ENCODE results near the gene SCN7A. TPM values are rescaled to one million over a fixed set of nuclear protein-coding genes. Genes with fewer than 3 reads are reported as not detected.
A peak's percentile ranks its signal among the peaks of the same experiment; 100 is the strongest.

The SCN7A gene
- polyA plus RNA-seq, 1 donor from 2014 or later = not detected

DNA sequence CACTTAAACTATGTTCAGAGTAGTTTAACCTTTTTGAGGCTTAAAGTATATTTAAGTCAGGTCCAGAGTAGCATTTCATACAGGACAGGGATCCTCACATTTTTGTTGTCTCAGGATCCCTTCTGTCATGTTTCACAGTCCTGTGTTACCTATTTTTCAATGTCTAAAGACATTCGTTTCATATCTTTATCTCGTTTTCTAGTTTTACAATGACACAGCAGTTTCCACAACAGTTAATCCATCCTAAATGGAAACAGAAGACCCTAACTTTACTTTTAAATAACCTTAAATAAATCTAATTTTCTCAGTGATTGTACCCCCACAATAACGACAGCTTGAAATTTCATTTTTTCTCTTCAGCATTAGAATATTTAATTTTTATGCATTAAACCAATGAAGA lies 101.0 kb downstream of the SCN7A start:
- Mint-ChIP-seq H3K27ac (no peak overlapping the region), H3K4me1 (no peaks in the 10 kb centered on the region), H3K4me3 (no peak overlapping the region), H3K36me3 (no peaks in the 10 kb centered on the region), H3K27me3 (no peaks in the 10 kb centered on the region), H3K9me3 (peaks cover 0 to 2% (median 0%) of the 10 kb centered on the region in 3 donors)

DNA sequence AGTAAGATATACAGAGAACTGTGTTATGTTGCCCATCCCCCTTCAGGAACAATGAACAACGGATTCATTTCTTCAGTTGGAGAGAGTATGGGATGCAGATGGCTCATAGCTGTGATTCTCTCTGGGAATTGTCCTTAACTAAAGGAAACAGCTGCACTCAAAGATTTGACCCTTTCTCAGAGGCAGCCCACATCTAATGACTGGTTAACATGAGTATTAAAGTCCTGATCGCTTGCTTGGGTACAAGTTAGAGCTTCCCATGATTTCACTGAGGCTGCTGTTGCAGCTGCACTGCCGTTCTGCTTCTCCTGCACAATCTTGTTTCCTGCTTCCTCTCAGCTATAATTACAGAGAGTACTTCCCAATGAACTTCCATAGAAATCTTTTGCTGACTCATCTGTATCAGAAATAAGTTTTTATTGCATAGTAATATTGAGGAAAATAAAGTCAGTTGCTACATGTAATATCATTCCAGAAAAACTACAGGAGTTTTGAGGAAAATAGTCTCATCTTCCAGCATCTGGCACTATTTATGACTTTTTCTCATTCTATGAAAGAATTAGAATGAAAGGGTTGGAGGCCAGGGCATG lies 105.5 kb downstream of the SCN7A start:
- H3K27ac Mint-ChIP-seq = no peak overlapping the region
- H3K4me1 Mint-ChIP-seq = no peaks in the 10 kb centered on the region
- no peaks in the 10 kb centered on the region for H3K27me3 Mint-ChIP-seq
- H3K4me3 Mint-ChIP-seq = no peak overlapping the region
- H3K9me3 Mint-ChIP-seq = peaks cover 0 to 3% (median 0%) of the 10 kb centered on the region in 3 donors
- H3K36me3 Mint-ChIP-seq = no peaks in the 10 kb centered on the region

DNA sequence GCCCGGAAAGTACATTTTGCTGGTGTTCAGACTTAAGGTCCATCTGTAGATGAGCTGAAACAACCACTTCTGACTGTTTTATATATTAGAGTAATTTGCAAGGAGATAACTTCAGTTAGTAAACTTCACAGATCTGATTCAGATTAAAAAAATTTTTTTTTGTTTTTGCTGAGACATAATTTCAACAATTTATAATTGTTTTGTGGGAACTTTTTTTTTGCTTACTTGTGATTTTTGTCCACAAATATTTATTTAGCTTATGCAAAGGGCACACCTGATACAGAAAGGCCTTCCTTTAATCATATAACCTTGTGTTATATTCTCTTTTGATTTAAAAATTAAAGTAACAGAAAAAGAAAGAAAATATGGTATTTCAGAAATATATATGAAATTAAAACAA lies 108.7 kb downstream of the SCN7A start:
- Mint-ChIP-seq H3K9me3 (peaks cover 0 to 3% (median 0%) of the 10 kb centered on the region in 3 donors), H3K27ac (no peak overlapping the region), H3K27me3 (no peaks in the 10 kb centered on the region), H3K4me1 (no peaks in the 10 kb centered on the region), H3K4me3 (no peak overlapping the region), H3K36me3 (no peaks in the 10 kb centered on the region)

DNA sequence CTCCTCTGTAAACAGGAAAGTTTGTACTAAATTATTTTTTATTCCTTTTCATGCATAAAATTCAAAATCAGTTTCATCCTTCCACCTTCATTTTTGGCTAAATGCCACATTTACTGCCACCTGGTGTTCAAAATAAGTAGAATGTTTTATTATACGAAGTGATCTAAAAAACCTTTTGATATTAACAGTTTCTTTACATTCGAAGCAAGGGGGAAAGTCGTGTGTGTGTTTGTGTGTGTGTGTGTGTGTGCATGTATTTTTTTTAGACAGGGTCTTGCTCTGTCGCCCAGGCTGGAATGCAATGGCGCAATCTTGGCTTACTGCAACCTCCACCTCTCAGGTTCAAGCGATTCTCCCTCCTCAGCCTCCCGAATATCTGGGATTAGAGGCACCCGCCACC lies 109.3 kb downstream of the SCN7A start:
- no peaks in the 10 kb centered on the region for H3K36me3 Mint-ChIP-seq
- H3K4me3 Mint-ChIP-seq = no peak overlapping the region
- H3K4me1 Mint-ChIP-seq = no peaks in the 10 kb centered on the region
- H3K27ac Mint-ChIP-seq = no peak overlapping the region
- no peaks in the 10 kb centered on the region for H3K27me3 Mint-ChIP-seq
- peaks cover 0 to 3% (median 0%) of the 10 kb centered on the region in 3 donors for H3K9me3 Mint-ChIP-seq

DNA sequence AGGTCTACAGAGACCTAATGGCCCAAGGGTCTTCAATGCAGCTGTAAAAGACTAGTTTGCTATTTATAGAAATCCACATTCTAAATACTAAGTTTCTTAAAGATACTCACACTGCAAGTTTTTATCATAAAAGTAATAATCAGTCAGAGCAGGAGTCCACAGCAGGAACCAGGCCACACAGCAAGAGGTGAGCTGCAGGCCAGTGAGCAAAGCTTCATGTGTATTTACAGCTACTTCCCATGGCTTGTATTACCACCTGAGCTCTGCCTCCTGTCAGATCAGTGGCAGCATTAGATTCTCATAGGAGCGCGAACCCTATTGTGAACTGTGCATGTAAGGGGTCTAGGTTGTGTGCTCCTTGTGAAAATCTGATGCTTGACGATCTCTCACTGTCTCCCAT lies 111.6 kb downstream of the SCN7A start:
- Mint-ChIP-seq H3K4me1 (no peaks in the 10 kb centered on the region), H3K36me3 (no peaks in the 10 kb centered on the region), H3K27me3 (no peaks in the 10 kb centered on the region), H3K4me3 (no peak overlapping the region), H3K27ac (peak overlapping the region in 1 of 3 donors; percentile 38), H3K9me3 (peaks cover 0 to 1% (median 0%) of the 10 kb centered on the region in 3 donors)

DNA sequence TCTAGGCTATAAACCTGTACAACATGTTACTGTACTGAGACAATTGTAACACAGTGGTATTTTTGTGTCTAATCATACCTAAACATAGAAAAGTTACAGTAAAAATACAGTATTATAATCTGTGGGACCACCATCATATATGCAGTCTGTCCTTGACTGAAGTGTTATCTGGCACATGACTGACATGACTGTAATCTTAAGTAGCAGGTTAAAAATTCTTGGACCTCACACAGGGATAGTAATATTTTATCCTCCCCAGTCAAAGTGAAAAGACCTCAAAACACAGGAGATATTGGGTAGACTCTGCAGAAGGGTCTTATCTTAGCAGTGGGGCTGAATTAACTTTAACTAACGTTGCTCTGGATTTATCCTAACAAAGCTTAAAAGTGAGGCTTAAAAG lies 113.4 kb downstream of the SCN7A start:
- Mint-ChIP-seq H3K4me3 (no peak overlapping the region), H3K27ac (no peak overlapping the region), H3K27me3 (peaks cover 4% of the 10 kb centered on the region), H3K4me1 (no peaks in the 10 kb centered on the region), H3K36me3 (no peaks in the 10 kb centered on the region), H3K9me3 (no peaks in the 10 kb centered on the region)

DNA sequence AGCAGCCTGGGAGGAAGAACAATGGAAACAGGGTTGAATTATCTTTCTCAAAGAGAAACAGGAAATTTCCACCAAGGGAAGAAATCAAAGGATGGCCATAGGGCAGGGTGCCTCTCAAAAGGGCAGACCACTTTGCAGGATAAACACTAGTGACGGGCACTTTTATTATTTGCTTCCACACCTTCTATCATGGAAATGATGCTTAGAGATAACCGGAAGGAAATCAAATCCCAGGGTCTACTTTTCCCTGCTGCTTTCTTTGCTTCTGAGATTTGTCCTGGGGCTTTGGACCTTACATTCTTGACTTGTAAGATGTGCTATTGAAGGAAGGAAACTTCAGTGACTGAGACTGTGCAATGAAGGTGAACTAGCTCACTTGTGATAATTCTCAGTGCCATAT lies 117.2 kb downstream of the SCN7A start:
- peaks cover 14% of the 10 kb centered on the region for H3K27me3 Mint-ChIP-seq
- peaks cover 5 to 6% (median 6%) of the 10 kb centered on the region in 3 donors for H3K4me1 Mint-ChIP-seq
- no peak overlapping the region for H3K27ac Mint-ChIP-seq

DNA sequence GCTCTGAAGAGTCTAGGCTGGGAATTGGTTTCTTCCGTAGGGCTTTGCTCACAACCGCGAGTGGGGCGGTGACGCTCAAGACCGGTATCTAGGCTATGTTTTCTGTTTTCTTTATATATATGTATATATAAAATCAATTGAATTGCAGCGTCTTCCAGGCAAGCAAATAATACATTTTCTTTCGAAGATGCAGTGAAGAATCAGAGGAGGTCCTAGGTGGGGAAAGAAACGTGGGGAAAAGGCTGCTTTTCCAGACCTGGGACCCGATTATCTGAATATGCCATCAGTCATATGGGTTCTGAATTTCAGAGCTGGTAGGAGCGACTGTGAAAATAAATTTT lies 117.6 kb downstream of the SCN7A start:
- peak overlapping the region in 1 of 4 donors; percentile 81 for H3K4me3 Mint-ChIP-seq
- peaks cover 5 to 6% (median 6%) of the 10 kb centered on the region in 3 donors for H3K4me1 Mint-ChIP-seq
- H3K27ac Mint-ChIP-seq = no peak overlapping the region
- no peaks in the 10 kb centered on the region for H3K36me3 Mint-ChIP-seq
- peaks cover 14% of the 10 kb centered on the region for H3K27me3 Mint-ChIP-seq
- no peaks in the 10 kb centered on the region for H3K9me3 Mint-ChIP-seq

More for the DNA sequence above, 117.2 kb downstream of the SCN7A start:
- Mint-ChIP-seq H3K4me3 (no peak overlapping the region), H3K9me3 (no peaks in the 10 kb centered on the region), H3K36me3 (no peaks in the 10 kb centered on the region)

DNA sequence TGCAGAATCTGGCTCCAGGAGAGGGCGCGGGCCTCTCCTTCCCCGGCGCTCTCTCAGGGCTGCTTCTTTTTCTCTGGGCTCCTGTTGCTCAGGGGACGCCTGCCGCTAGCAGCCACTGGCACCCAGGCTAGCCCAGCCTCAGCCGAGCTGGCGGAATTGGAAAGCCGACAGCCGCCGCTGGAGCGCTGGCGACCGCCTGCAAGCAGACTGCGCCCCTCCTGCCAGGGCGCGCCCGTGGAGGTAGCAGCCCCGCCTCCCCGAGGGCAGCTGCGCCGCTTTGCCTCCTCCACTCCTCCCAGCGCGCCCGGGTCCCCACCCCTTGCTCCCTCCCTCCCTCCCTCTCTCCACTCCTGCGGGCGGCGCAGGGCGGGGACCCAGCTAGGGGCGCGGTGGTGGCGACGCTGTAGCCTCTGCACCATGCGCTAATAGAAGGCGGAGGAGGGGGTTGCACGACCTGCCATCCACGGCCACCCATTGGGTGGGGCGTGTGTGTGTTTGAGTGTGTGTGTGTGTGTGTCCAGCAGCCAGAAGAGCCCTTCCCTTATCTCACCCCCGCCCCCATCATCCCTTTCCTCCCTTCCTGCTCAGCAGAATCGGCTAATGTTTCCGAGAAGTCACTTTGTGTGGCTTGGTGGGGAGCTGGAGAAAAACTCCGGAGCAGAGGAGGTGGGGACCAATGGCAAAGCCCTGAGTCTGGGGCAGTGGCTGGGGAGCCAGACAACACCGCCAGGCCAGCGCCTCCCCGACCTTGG lies 118.1 kb downstream of the SCN7A start, which contains the start of gene SCN9A:
Gene SCN9A (minus strand): TSS at position 209 of the 752 bp plus-strand sequence. CDS start 64,188 bp downstream, outside the sequence.
- peaks cover 5 to 6% (median 6%) of the 10 kb centered on the region in 3 donors for H3K4me1 Mint-ChIP-seq
- H3K27ac Mint-ChIP-seq = no peak within 1 kb of the TSS
- H3K4me3 Mint-ChIP-seq = peak within 1 kb of the TSS in 3 of 4 donors; percentile 59 to 81 (median 67)
- no peaks in the 10 kb centered on the region for H3K9me3 Mint-ChIP-seq
- H3K27me3 Mint-ChIP-seq = peaks cover 14% of the 10 kb centered on the region
- H3K36me3 Mint-ChIP-seq = no peaks in the 10 kb centered on the region

DNA sequence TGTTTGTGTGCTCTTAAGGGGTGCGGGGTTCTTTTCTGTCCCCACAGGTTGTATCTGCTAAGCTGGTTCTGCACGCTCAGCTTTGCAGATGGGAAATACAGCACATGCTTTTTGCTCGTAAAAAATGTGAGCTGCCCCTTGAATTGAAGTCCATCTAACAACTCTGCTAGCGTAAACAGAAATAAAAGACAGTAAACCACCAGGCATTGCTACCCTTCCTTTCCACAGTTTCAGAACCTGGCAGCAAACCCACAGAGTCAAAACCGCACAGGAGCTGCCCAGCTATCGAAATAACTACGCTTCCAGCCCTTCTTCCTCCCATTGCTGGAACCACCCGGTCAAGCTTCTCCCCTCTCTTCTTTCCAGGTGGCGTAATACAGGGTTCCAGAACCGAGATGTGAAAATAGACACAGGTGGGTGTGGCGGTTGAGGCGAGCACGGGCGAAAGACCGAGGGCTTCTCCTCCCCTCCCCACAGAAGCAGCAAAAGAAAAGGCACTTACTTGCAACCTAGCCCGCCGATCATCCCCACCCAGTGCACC lies 118.8 kb downstream of the SCN7A start:
- H3K4me1 Mint-ChIP-seq = peaks cover 5 to 6% (median 6%) of the 10 kb centered on the region in 3 donors
- no peak overlapping the region for H3K27ac Mint-ChIP-seq
- no peaks in the 10 kb centered on the region for H3K9me3 Mint-ChIP-seq
- peak overlapping the region in 3 of 4 donors; percentile 59 to 71 (median 67) for H3K4me3 Mint-ChIP-seq
- H3K27me3 Mint-ChIP-seq = peaks cover 14% of the 10 kb centered on the region
- no peaks in the 10 kb centered on the region for H3K36me3 Mint-ChIP-seq

DNA sequence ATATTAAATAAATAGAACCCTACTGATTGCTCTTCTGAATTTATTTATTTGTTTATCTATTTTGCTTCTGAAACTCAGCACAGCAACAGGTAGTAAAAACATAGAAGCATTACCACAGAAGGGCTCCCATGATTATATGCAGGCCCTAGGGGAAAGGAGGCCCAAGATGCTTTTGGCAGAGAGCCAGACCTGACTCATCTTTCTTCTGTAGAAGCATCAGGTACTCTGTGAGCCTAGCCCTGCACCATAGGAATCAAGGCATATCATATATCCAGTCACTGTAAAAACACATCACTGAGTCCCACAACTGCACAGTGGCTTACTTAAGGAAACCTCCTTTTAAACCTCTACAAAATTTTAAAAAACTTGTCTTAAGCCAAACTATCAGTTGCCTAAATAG lies 120.1 kb downstream of the SCN7A start:
- H3K9me3 Mint-ChIP-seq = no peaks in the 10 kb centered on the region

DNA sequence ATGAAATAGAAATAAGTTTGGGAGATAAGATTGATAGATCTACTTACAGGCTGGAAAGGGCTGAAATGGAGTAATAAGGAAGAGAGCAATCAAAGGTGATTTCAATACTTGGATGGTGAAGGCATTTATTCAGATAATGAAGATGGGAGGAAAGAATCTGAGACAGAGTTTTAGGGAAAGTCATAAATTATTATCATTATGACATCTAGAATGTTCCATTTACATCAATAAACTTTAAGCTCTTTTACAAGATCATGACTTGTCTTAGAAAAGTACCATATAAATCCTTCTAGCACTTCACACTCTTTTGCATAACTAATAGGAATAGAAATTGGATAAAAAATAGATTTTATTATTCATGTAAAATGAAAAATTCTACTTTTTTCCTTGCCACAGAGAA lies 120.5 kb downstream of the SCN7A start:
- Mint-ChIP-seq H3K4me3 (no peak overlapping the region), H3K27me3 (peaks cover 14% of the 10 kb centered on the region), H3K36me3 (no peaks in the 10 kb centered on the region), H3K4me1 (peaks cover 5 to 6% (median 6%) of the 10 kb centered on the region in 3 donors), H3K27ac (no peak overlapping the region), H3K9me3 (no peaks in the 10 kb centered on the region)

More for the DNA sequence above, 120.1 kb downstream of the SCN7A start:
- no peak overlapping the region for H3K27ac Mint-ChIP-seq
- peaks cover 14% of the 10 kb centered on the region for H3K27me3 Mint-ChIP-seq
- no peaks in the 10 kb centered on the region for H3K36me3 Mint-ChIP-seq
- no peak overlapping the region for H3K4me3 Mint-ChIP-seq
- peaks cover 5 to 6% (median 6%) of the 10 kb centered on the region in 3 donors for H3K4me1 Mint-ChIP-seq

DNA sequence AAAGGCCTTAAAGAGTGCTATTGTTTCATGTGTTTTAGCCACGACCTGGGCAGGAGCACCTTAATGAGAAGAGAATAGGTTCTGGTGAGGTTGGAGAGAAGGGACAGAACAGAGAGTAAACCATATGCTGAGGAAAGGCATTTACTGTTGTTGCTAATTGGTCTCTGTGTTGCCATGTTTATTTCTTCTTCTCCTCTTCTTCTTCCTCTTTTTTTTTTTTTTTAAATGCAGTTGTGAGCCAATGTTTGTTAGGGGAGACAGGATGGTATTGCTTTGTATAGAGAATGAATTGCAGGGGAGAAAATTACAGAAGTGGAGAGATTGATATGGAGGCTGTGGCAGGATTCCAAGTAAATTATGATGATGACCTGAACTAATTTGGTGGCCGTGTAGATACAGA lies 120.9 kb downstream of the SCN7A start:
- Mint-ChIP-seq H3K36me3 (no peaks in the 10 kb centered on the region), H3K9me3 (no peaks in the 10 kb centered on the region), H3K4me1 (peaks cover 5 to 6% (median 6%) of the 10 kb centered on the region in 3 donors), H3K4me3 (no peak overlapping the region), H3K27ac (no peak overlapping the region), H3K27me3 (peaks cover 14% of the 10 kb centered on the region)

DNA sequence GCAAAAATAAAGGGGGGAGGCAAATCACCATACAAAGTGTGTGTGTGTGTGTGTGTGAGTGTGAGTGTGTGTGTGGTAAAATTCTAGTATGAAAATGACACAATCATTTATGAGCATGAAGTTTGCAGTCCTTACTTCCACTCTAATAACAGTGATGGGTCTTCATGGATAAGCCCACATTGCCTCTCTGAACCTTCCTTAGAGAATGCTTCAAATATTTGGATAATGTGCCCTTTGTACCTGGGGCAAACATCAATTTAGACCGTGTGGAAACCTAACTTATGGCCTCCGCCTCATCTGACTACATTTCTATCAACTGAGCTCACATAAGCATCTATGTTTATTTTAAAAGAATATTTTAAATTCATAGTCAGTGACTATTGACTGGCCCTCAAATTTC lies 122.0 kb downstream of the SCN7A start:
- Mint-ChIP-seq H3K9me3 (peaks cover 0 to under 1% (median 0%) of the 10 kb centered on the region in 3 donors), H3K36me3 (no peaks in the 10 kb centered on the region), H3K4me3 (no peak overlapping the region), H3K27me3 (peaks cover 14% of the 10 kb centered on the region), H3K27ac (no peak overlapping the region), H3K4me1 (peaks cover 5 to 6% (median 6%) of the 10 kb centered on the region in 3 donors)

DNA sequence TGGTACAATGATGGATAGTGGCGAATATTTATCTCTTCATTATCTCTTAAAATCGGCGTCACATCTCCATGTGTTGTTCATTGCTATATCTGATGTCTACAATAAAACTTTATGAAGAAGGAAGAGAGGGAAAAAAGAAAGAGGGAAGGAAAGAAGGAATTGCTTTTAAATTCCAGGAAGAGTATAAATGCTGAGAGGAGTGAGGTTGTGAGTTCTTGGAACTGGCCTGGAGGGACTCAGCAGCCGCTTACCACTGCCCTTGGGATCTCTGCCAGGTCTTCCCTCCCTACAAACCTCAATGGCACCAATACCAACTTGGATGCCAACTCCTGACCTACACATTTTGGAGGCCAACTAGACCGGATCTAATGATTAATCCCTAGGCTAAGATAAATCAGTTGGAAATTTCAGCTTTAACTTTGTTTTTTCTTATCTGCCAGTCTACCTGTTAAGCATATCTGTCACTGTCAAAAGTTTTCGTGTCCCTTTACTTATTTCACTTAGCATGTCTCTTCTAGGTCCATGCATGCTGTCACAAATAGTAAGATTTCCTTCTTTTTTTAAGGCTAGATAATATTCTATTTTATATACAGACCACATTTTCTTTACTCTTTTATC lies 128.1 kb downstream of the SCN7A start:
- H3K27ac Mint-ChIP-seq = peak overlapping the region in 1 of 3 donors; percentile 2
- H3K9me3 Mint-ChIP-seq = peaks cover 0 to 4% (median 0%) of the 10 kb centered on the region in 3 donors
- no peak overlapping the region for H3K4me3 Mint-ChIP-seq
- no peaks in the 10 kb centered on the region for H3K4me1 Mint-ChIP-seq
- H3K36me3 Mint-ChIP-seq = no peaks in the 10 kb centered on the region
- peaks cover 2% of the 10 kb centered on the region for H3K27me3 Mint-ChIP-seq
